B cell (primary cell): ENCODE measurements around the gene FBXW9. TPM values are rescaled to one million over a fixed set of nuclear protein-coding genes. Genes with fewer than 3 reads are reported as not detected.

Experiments
- ATAC-seq: fragments of 200-7000 bp; cut with Tn5 transposase; one replicate; pipeline ENCODE4 v1.10.0; 2021; ENCODE audit warnings: low read depth, mild to moderate bottlenecking, moderate number of reproducible peaks, moderate library complexity
- CTCF ChIA-PET: fragments of 350-600 bp; sonication (Branson Sonifier 250); formaldehyde crosslinking; loops from one replicate; lab custom pipeline; 2021; ENCODE audit warnings: antibody characterized with exemption, inconsistent platforms; lab: Charles Lee
- POLR2A ChIA-PET: fragments of 350-600 bp; sonication (Branson Sonifier 250); formaldehyde crosslinking; loops from one replicate; lab custom pipeline; 2021; ENCODE audit warnings: antibody characterized with exemption; lab: Charles Lee
- DNase-seq: peaks from one replicate; pipeline ENCODE4 v3.0.0; 2013
- H2AFZ ChIP-seq: 2 replicates; pipeline ENCODE4 v1.6.1; 2012; ENCODE audit warnings: mild to moderate bottlenecking, low read depth, low read length; ENCODE audit not compliant: insufficient read depth, poor library complexity, severe bottlenecking
- H3K27ac ChIP-seq, 2 donors: 1 replicate in 1 of 2; 2 replicates in 1 of 2; pipeline ENCODE4 v1.5.1; 2012 to 2013; ENCODE audit warnings: low read length in 2 of 2, mild to moderate bottlenecking in 2 of 2, moderate library complexity in 1 of 2
- H3K27me3 ChIP-seq, 4 experiments: fragments of 200-600 bp in 1 of 4; sonication (generic) in 1 of 4; replicated peaks in 1 of 4; 1 replicate in 2 of 4; 2 replicates in 2 of 4; pipeline versions ENCODE4 v1.6.1 to v1.7.0; 2013 to 2016; ENCODE audit warnings: low read length in 3 of 4, mild to moderate bottlenecking in 2 of 4, mixed read lengths in 1 of 4, moderate library complexity in 1 of 4; ENCODE audit not compliant: insufficient read depth in 4 of 4, control insufficient read depth in 3 of 4; ENCODE audit errors: control extremely low read depth in 1 of 4
- H3K36me3 ChIP-seq, 2 experiments: replicated peaks in 1 of 2; 1 replicate in 1 of 2; 2 replicates in 1 of 2; pipeline versions ENCODE4 v1.6.1 to v1.7.1; 2013; ENCODE audit warnings: low read length in 1 of 2; ENCODE audit not compliant: insufficient read depth in 2 of 2, control insufficient read depth in 1 of 2; ENCODE audit errors: control extremely low read depth in 1 of 2, extremely low read depth in 1 of 2
- H3K4me1 ChIP-seq, 2 donors: fragments of 200-600 bp in 1 of 2; sonication (generic) in 1 of 2; 1 replicate in 1 of 2; 2 replicates in 1 of 2; pipeline versions ENCODE4 v1.5.1 to v1.6.1; 2013 to 2017; ENCODE audit warnings: low read length in 2 of 2; ENCODE audit not compliant: control insufficient read depth in 2 of 2, insufficient read depth in 2 of 2
- H3K4me2 ChIP-seq: replicated peaks from 2 replicates; pipeline ENCODE3; 2012; ENCODE audit warnings: mild to moderate bottlenecking, low read depth, low read length; ENCODE audit not compliant: poor library complexity, severe bottlenecking
- H3K4me3 ChIP-seq, 5 experiments: fragments of 200-600 bp in 1 of 5; sonication (generic) in 1 of 5; 1 replicate in 3 of 5; 2 replicates in 2 of 5; pipeline versions ENCODE4 v1.5.1 to v1.7.0; 2011 to 2016; ENCODE audit warnings: low read length in 4 of 5, mild to moderate bottlenecking in 4 of 5, low read depth in 2 of 5, control low read depth in 1 of 5, moderate library complexity in 1 of 5; ENCODE audit not compliant: insufficient read depth in 1 of 5; ENCODE audit errors: control extremely low read depth in 1 of 5, extremely low read depth in 1 of 5
- H3K79me2 ChIP-seq: fragments of 200-600 bp; sonication (generic); one replicate; pipeline ENCODE4 v1.6.0; 2016; ENCODE audit warnings: low read length; ENCODE audit not compliant: control insufficient read depth, insufficient read depth
- H3K9ac ChIP-seq: fragments of 200-600 bp; sonication (generic); 2 replicates; pipeline ENCODE4 v1.6.1; 2017; ENCODE audit warnings: mild to moderate bottlenecking, low read length, moderate library complexity
- H3K9me3 ChIP-seq, 3 donors: one replicate each; pipeline versions ENCODE4 v1.6.1 to v1.7.1; 2013; ENCODE audit warnings: low read length in 2 of 3; ENCODE audit not compliant: control insufficient read depth in 2 of 3, insufficient read depth in 1 of 3; ENCODE audit errors: control extremely low read depth in 1 of 3
- H4K20me1 ChIP-seq: 2 replicates; pipeline ENCODE4 v1.6.0; 2012; ENCODE audit warnings: mild to moderate bottlenecking, low read length; ENCODE audit not compliant: insufficient read depth, control insufficient read depth, poor library complexity, severe bottlenecking
- H3K27ac Mint-ChIP-seq: one replicate; pipeline ENCODE4 v1.8.0; 2021; ENCODE audit warnings: mixed read lengths
- H3K27me3 Mint-ChIP-seq: one replicate; pipeline ENCODE4 v1.8.0; 2021; ENCODE audit warnings: mixed read lengths
- H3K4me1 Mint-ChIP-seq: one replicate; pipeline ENCODE4 v1.8.0; 2021; ENCODE audit warnings: mixed read lengths
- H3K4me3 Mint-ChIP-seq: one replicate; pipeline ENCODE4 v1.8.0; 2021; ENCODE audit warnings: mixed read lengths
- H3K9me3 Mint-ChIP-seq: one replicate; pipeline ENCODE4 v1.8.0; 2022; ENCODE audit warnings: mixed read lengths; ENCODE audit not compliant: insufficient read depth
- EZH2 ChIP-seq: IDR thresholded peaks from 2 replicates; pipeline ENCODE4 v1.6.1; 2012; ENCODE audit warnings: borderline replicate concordance, low read depth, mild to moderate bottlenecking, moderate library complexity, low read length; ENCODE audit not compliant: insufficient read depth, poor library complexity, severe bottlenecking
- WGBS: methylation state at CpG from one replicate; pipeline ENCODE4 v1.1.5; 2013; ENCODE audit warnings: missing lambda C conversion rate; ENCODE audit not compliant: insufficient coverage; 5-methylcytosine and 5-hydroxymethylcytosine counted together
- intact Hi-C: fragments of 100-400 bp; cut with micrococcal nuclease; formaldehyde crosslinking; loops from one replicate; pipeline ENCODE4 v1.10.0; 2022
- polyA plus RNA-seq: library from polyadenylated mRNA; depleted of rRNA; stranded (reverse); fragments of >200 nt; gene quantifications from 2 replicates; pipeline ENCODE4 v1.2.3, GENCODE V29; 2012
- total RNA-seq, 2 donors: library from RNA; stranded (reverse); fragments of 120-200 nt in 1 of 2; gene quantifications; 1 replicate in 1 of 2; 2 replicates in 1 of 2; pipeline versions ENCODE4 v1.2.3 to v1.2.4, GENCODE V29; 2013 to 2022
- TF ChIP-seq, protein P1 (sequence below): fragments of 200-600 bp; IDR thresholded peaks from one replicate; pipeline ENCODE4 v1.8.0; 2022; ENCODE audit warnings: antibody characterized with exemption, mild to moderate bottlenecking

Gene FBXW9
- total and polyA plus RNA-seq, 2 donors (not counting 1 experiment from before 2014, with no cell fraction given) = 4.7 TPM

DNA sequence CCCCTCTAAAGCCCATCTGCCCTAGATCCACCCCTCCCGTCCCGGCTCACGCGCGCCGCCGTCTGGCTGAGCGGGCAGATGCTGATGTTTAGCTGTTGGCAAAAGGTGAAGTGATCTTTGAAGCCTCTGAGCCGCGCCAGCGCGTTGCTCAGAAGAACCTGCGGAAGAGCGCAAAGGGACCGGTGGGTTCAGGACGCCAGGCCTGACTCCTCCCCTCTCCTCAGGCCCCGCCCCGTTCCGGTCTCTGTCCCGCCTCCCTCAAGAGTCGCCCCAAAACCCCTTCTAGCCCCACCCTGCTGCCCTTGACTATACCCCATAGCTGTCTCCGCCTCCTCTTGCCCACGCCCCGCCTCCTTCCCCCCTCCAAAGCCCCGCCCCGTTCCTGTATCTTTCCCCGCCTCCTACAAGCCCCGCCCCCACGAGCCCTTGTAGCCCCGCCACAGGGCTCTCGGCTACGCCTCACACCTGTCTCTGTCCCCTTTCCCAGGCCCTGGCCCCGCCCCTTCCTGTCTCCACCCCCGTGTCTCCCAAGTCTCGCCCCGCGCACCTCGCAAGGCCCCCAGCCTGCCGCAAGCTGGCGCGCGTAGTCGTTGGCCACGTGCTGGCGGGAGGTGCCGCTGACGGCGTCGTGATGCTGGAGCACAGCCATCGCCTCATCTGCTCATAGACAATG is 39.4 kb downstream of the FBXW9 start:
- ATAC-seq = no peak
- H3K9me3 Mint-ChIP-seq = no peaks in the 10 kb centered on the region

GRCh38 chr19:12655546-12655945 is 40.9 kb downstream of the FBXW9 start:
- Histone ChIP-seq H3K27me3 (no peaks in the 10 kb centered on the region), H3K4me2 (no peak overlapping the region), H3K9me3 (peaks cover 0 to 4% (median 0%) of the 10 kb centered on the region in 3 donors), H2AFZ (no peak overlapping the region), H3K9ac (no peak overlapping the region), H3K79me2 (peaks cover 50% of the 10 kb centered on the region), H3K36me3 (peaks cover 7 to 73% of the 10 kb centered on the region in 2 experiments), H3K4me1 (no peaks in the 10 kb centered on the region), H3K4me3 (no peak overlapping the region), H4K20me1 (peaks cover 48% of the 10 kb centered on the region), H3K27ac (no peak overlapping the region)
- POLR2A ChIA-PET = interaction anchor here (0.7 kb wide), 1 partner anchor 37 kb away, joined by 3 read pairs; no protein-coding TSS in a partner anchor
- CTCF ChIA-PET = interaction anchor here (0.5 to 1.6 kb wide), 3 partner anchors 16 to 113 kb away, joined by 3 read pairs; no protein-coding TSS in a partner anchor
- intact Hi-C loops = no loop called here
- H3K4me1 Mint-ChIP-seq = peaks cover 3% of the 10 kb centered on the region
- no peaks in the 10 kb centered on the region for H3K9me3 Mint-ChIP-seq
- DNase-seq (no peak), ATAC-seq (no peak)
- H3K4me3 Mint-ChIP-seq = no peak overlapping the region
- H3K27me3 Mint-ChIP-seq = no peaks in the 10 kb centered on the region
- no peak for TF ChIP-seq EZH2
- TF ChIP-seq, protein P1, sequence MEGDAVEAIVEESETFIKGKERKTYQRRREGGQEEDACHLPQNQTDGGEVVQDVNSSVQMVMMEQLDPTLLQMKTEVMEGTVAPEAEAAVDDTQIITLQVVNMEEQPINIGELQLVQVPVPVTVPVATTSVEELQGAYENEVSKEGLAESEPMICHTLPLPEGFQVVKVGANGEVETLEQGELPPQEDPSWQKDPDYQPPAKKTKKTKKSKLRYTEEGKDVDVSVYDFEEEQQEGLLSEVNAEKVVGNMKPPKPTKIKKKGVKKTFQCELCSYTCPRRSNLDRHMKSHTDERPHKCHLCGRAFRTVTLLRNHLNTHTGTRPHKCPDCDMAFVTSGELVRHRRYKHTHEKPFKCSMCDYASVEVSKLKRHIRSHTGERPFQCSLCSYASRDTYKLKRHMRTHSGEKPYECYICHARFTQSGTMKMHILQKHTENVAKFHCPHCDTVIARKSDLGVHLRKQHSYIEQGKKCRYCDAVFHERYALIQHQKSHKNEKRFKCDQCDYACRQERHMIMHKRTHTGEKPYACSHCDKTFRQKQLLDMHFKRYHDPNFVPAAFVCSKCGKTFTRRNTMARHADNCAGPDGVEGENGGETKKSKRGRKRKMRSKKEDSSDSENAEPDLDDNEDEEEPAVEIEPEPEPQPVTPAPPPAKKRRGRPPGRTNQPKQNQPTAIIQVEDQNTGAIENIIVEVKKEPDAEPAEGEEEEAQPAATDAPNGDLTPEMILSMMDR = no peak
- H3K27ac Mint-ChIP-seq = peak overlapping the region; percentile 1
- WGBS = 97% methylated on average over 8 of the region's 8 CpGs

More for the DNA sequence above, 39.4 kb downstream of the FBXW9 start:
- no peak overlapping the region for H3K4me2 ChIP-seq
- H3K79me2 ChIP-seq = peaks cover 65% of the 10 kb centered on the region
- no peak overlapping the region for H3K9ac ChIP-seq
- Mint-ChIP-seq H3K27me3 (no peaks in the 10 kb centered on the region), H3K27ac (no peak overlapping the region), H3K4me3 (no peak overlapping the region), H3K4me1 (peaks cover 3% of the 10 kb centered on the region)
- POLR2A ChIA-PET = no interaction called here
- intact Hi-C loops = no loop called here
- H3K27ac ChIP-seq = no peak overlapping the region
- H4K20me1 ChIP-seq = peaks cover 60% of the 10 kb centered on the region
- H3K36me3 ChIP-seq = peaks cover 7 to 75% of the 10 kb centered on the region in 2 experiments
- DNase-seq = no peak
- peaks cover 0 to 4% (median 0%) of the 10 kb centered on the region in 3 donors for H3K9me3 ChIP-seq
- whole genome bisulfite sequencing = 94% methylated on average over 36 of the region's 50 CpGs
- TF ChIP-seq EZH2 = no peak
- TF ChIP-seq, protein P1 = no peak
- H3K27me3 ChIP-seq = no peaks in the 10 kb centered on the region
- H3K4me1 ChIP-seq = no peaks in the 10 kb centered on the region
- no peak overlapping the region for H3K4me3 ChIP-seq
- H2AFZ ChIP-seq = no peak overlapping the region
- CTCF ChIA-PET = no interaction called here
